GM18907 (cell line): Measurements from ENCODE around the gene SLC4A9.

ENCODE experiments used
- ATAC-seq: cut with Tn5 transposase; IDR thresholded peaks from one replicate; pipeline ENCODE4 v1.9.1; 2021; ENCODE audit warnings: mild to moderate bottlenecking, moderate library complexity; ENCODE audit not compliant: unreplicated experiment

The SLC4A9 gene

GRCh38 chr5:140360681-140361479, 886 bp downstream of the SLC4A9 start:
- ATAC-seq: no peak

- no peak for ATAC-seq
Measured at GRCh38 chr5:140361901-140362300, 1.9 kb downstream of the SLC4A9 start.

GRCh38 chr5:140362311-140362710, 2.3 kb downstream of the SLC4A9 start:
- ATAC-seq: no peak

DNA sequence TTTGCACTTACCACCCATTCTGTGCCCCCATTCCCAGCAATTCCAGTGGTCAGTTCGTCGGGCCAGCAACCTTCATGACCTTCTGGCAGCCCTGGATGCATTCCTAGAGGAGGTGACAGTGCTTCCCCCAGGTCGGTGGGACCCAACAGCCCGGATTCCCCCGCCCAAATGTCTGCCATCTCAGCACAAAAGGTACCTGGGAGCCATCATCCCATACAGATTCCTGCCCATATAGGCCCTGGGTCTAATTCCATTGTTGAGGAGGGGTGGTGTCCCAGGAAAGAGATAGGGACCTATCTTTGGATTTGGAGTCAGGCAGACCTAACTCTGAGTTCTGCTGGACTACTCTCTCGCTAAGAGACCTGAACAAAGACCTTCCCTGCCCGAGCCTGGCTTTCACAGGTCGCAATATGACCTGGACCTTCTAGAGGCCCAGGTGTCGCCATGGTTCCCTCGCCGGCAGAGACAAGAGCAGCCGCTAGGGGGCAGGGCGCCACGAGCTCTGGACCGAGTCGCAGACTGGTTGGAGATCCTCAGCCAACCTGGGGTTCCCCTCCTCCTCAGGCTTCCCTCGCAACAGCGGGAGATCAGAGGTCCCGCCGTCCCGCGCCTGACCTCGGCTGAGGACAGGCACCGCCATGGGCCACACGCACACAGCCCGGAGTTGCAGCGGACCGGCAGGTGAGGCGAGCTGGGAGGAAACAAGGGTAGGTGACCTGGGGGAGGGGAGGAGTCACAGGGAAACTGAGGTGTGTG, 3.1 kb downstream of the SLC4A9 start:
- ATAC-seq: peak; percentile 91

DNA sequence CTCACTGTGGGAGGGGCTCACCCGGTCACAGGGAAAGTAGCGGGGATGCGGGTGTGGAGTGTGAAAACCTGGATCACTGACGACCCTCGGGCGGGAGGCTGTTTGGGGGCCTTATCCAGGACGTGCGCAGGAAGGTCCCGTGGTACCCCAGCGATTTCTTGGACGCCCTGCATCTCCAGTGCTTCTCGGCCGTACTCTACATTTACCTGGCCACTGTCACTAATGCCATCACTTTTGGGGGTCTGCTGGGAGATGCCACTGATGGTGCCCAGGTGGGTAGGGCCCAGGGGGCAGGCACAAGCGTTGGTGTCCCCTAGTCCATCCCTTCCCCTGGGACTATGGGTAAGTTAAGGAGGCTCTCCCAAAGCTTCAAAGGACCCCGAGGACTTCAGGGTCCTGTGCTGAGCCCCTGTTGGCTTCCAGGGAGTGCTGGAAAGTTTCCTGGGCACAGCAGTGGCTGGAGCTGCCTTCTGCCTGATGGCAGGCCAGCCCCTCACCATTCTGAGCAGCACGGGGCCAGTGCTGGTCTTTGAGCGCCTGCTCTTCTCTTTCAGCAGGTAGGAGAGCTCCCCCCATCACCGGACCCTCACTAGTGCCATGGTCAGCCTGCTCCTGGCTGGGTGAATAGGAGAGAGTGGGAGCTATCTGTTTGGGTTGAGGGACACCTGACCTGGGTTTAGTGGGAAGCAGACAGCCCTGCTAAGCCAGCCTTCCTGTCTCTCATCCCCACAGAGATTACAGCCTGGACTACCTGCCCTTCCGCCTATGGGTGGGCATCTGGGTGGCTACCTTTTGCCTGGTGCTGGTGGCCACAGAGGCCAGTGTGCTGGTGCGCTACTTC, 3.9 kb downstream of the SLC4A9 start:
- no peak for ATAC-seq

- no peak for ATAC-seq
Measured at GRCh38 chr5:140364472-140364765, 4.4 kb downstream of the SLC4A9 start.

GRCh38 chr5:140365282-140365681, 5.3 kb downstream of the SLC4A9 start:
- ATAC-seq: no peak

GRCh38 chr5:140365941-140366340, 5.9 kb downstream of the SLC4A9 start:
- ATAC-seq: no peak

DNA sequence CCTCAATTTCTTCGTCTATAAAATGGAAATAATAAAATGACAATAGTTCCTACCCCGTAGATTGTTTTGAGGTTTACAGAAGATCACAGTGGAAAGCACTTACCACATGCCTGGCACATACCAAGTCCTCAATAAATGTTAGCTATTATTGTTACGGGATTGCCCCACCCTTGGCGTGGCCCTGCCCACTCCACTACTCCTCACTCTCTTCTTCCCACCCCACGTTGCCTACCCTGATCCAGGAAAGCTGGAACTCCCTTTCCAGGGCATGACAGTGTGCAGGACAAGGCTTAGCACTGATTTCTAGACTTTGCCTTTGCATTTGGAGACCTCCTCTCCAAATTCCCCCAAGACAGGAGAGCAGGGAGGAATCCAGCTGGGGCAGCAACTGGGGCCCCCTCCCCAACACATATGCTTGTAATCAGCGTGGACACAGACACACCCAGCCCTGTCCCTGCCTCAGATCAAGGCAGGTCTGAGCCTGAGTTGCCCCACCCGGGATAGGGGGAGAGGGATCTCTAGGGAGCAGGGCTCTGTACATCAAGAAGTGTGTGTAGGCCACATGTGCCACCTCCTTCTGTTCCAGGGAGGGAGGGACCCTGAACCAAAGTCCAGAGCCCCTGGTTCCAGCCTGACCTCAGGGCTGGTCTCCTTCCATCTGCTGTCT, 6.7 kb downstream of the SLC4A9 start:
- ATAC-seq: no peak

- no peak for ATAC-seq
Measured at GRCh38 chr5:140367256-140368013, 7.4 kb downstream of the SLC4A9 start.

GRCh38 chr5:140371356-140372151, 11.6 kb downstream of the SLC4A9 start:
- no peak for ATAC-seq

GRCh38 chr5:140372971-140373487, 13.0 kb downstream of the SLC4A9 start:
- ATAC-seq: no peak

- ATAC-seq: no peak
Measured at GRCh38 chr5:140381351-140381750, 21.4 kb downstream of the SLC4A9 start.

GRCh38 chr5:140381972-140382371, 22.0 kb downstream of the SLC4A9 start:
- no peak for ATAC-seq

GRCh38 chr5:140382866-140383265, 22.9 kb downstream of the SLC4A9 start:
- ATAC-seq: no peak

DNA sequence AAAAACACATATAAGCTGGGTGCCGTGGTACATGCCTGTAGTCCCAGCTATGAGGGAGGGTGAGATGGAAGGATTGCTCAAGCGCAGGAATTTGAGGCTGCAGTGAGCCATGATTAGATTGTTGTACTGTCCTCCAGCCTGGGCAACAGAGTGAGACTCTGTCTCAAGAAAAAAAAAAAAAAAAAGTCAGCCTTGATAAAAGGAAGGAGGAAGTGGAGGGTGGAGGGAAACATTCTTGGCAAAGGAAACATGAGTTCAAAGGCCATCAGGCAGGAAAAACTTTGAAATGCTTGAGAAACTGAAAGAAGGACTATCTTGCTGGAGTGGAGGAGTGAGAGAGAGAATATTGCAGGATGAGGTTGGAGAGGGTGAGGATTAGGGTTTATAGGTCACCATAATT, 23.3 kb downstream of the SLC4A9 start:
- no peak for ATAC-seq

- no peak for ATAC-seq
Measured at GRCh38 chr5:140388052-140388451, 28.1 kb downstream of the SLC4A9 start.

GRCh38 chr5:140391312-140391711, 31.3 kb downstream of the SLC4A9 start:
- no peak for ATAC-seq

DNA sequence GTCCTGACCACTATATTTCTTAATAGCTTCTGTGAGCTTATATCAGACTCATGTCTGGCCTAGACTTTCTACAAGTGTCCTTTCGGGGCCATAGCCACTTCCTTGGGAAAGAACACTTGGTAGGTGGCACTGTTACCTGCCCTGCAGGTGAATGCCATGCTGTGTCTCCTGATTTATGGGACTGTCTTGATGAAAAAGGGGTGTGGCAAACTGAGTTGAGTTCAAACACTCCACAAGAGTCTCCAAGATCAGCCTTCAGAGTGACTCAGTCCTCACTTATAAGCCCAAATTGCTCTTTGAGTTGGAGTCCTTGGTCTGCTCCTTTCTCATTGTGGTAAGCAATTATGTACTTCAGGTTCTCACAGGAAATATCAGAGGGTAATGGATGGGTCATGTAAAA, 31.7 kb downstream of the SLC4A9 start:
- no peak for ATAC-seq
